Liver (tissue), 3 donors: ENCODE results near the gene PPHLN1.

Source experiments
- ATF3 ChIP-seq: IDR thresholded peaks from 2 replicates; pipeline ENCODE4 v1.6.1; 2016; ENCODE audit warnings: antibody characterized with exemption
- CTCF ChIP-seq: fragments of 150-350 bp; IDR thresholded peaks from 2 replicates; pipeline ENCODE4 v1.5.1; 2017; ENCODE audit warnings: improper control_type of control experiment, low read depth, low read length; ENCODE audit not compliant: missing input control
- MAX ChIP-seq: IDR thresholded peaks from 2 replicates; pipeline ENCODE4 v1.6.1; 2016; ENCODE audit warnings: antibody characterized with exemption
- REST ChIP-seq: IDR thresholded peaks from 2 replicates; pipeline ENCODE4 v1.6.1; 2016; ENCODE audit warnings: antibody characterized with exemption, mild to moderate bottlenecking
- TAF1 ChIP-seq: conservative IDR thresholded peaks from 2 replicates; pipeline ENCODE4 v1.6.1; 2016; ENCODE audit warnings: antibody characterized with exemption, mild to moderate bottlenecking
- ZBTB33 ChIP-seq: IDR thresholded peaks from 2 replicates; pipeline ENCODE4 v1.6.1; 2016; ENCODE audit warnings: antibody characterized with exemption
- donor health status: healthy.
- donor health status: healthy.

GRCh38 chr12:42468341-42468821 is 142.4 kb downstream of the PPHLN1 start:
- TF ChIP-seq CTCF (no peak), ATF3 (no peak), ZBTB33 (no peak), REST (no peak), MAX (no peak), TAF1 (no peak)
